Testis (tissue), 3 donors: ENCODE data around the gene CAPZA2. TPM values are rescaled to one million over a fixed set of nuclear protein-coding genes. Genes with fewer than 3 reads are reported as not detected.

Experiments
- DNase-seq: peaks from one replicate; pipeline ENCODE4 v3.0.0-alpha.2; 2019
- H3K27ac ChIP-seq, 2 donors: fragments of 200-600 bp; sonication (generic); one replicate each; pipeline ENCODE4 v1.5.1; 2019
- H3K27me3 ChIP-seq: fragments of 200-600 bp; sonication (generic); one replicate; pipeline ENCODE4 v1.5.1; 2019
- H3K36me3 ChIP-seq: fragments of 200-600 bp; sonication (generic); one replicate; pipeline ENCODE4 v1.5.1; 2017; ENCODE audit warnings: low read depth; ENCODE audit errors: missing control alignments
- H3K4me1 ChIP-seq: fragments of 200-600 bp; sonication (generic); one replicate; pipeline ENCODE4 v1.5.1; 2019
- H3K4me3 ChIP-seq, 2 donors: fragments of 200-600 bp; sonication (generic); one replicate each; pipeline ENCODE4 v1.5.1; 2017 to 2019
- H3K9me3 ChIP-seq: fragments of 200-600 bp; sonication (generic); one replicate; pipeline ENCODE4 v1.5.1; 2017
- CTCF ChIP-seq, 3 experiments: fragments of 450-650 bp in 2 of 3; fragments of 200-600 bp in 1 of 3; sonication (generic) in 1 of 3; IDR thresholded peaks; one replicate each; pipeline ENCODE4 v1.5.1; 2016 to 2019; ENCODE audit warnings: antibody characterized with exemption in 3 of 3, mild to moderate bottlenecking in 2 of 3, moderate library complexity in 1 of 3
- POLR2A ChIP-seq: fragments of 450-650 bp; IDR thresholded peaks from one replicate; pipeline ENCODE4 v1.6.1; 2017; ENCODE audit warnings: antibody characterized with exemption, mild to moderate bottlenecking, moderate library complexity
- WGBS, 2 donors: methylation state at CpG; one replicate each; pipeline ENCODE4 v1.1.5; 2018; 5-methylcytosine and 5-hydroxymethylcytosine counted together
- intact Hi-C: fragments of 100-400 bp; cut with DNase I; formaldehyde crosslinking; loops from one replicate; pipeline ENCODE4 v1.15.1; 2023; ENCODE audit warnings: low total_unique reads
- polyA plus RNA-seq: library from polyadenylated mRNA; stranded (reverse); fragments of 350-450 nt; fragmentation: Illumina TruSeq; extraction: RNeasy Lipid Tissue Mini Kit (QIAGEN cat#74804); gene quantifications from one replicate; pipeline ENCODE4 v1.2.3, GENCODE V29; 2014; ENCODE audit warnings: low read depth, low replicate concordance; ENCODE audit not compliant: insufficient read depth
- total RNA-seq, 2 donors: library from RNA; depleted of rRNA; stranded (reverse); fragments of >200 nt; gene quantifications; one replicate each; pipeline ENCODE4 v1.2.3, GENCODE V29; 2016

CAPZA2 gene
- total and polyA plus RNA-seq, 3 donors from 2014 or later, result 57.9 to 69.4 (median 69.4) TPM

GRCh38 chr7:116949941-116950801, 87.8 kb downstream of the CAPZA2 start:
- no peak overlapping the region for H3K27ac ChIP-seq
- TF ChIP-seq POLR2A, result no peak
- TF ChIP-seq CTCF (IDR thresholded peaks at IDR 0.05), result no peak
- H3K4me3 ChIP-seq, result no peak overlapping the region
- no peaks in the 10 kb centered on the region for H3K27me3 ChIP-seq
- H3K36me3 ChIP-seq, result no peaks in the 10 kb centered on the region
- DNase-seq, result no peak
- peaks cover 14% of the 10 kb centered on the region for H3K4me1 ChIP-seq
- intact Hi-C loops, result no loop called here
- WGBS, 2 donors, result 91 to 94% methylated on average over 9 of the region's 9 CpGs
- H3K9me3 ChIP-seq, result no peaks in the 10 kb centered on the region

- H3K36me3 ChIP-seq, result no peaks in the 10 kb centered on the region
- H3K27ac ChIP-seq, result no peak overlapping the region
- no peak overlapping the region for H3K4me3 ChIP-seq
- TF ChIP-seq POLR2A (no peak), CTCF (IDR thresholded peaks at IDR 0.05) (no peak)
- no peak for DNase-seq
- intact Hi-C loops, result no loop called here
- H3K9me3 ChIP-seq, result no peaks in the 10 kb centered on the region
- WGBS, 2 donors, result 90 to 93% methylated on average over 5 of the region's 5 CpGs
- peaks cover 21% of the 10 kb centered on the region for H3K4me1 ChIP-seq
- H3K27me3 ChIP-seq, result no peaks in the 10 kb centered on the region
These were observed 88.5 kb downstream of the CAPZA2 start for GRCh38 chr7:116950889-116951351.

- TF ChIP-seq POLR2A, result no peak
- TF ChIP-seq CTCF (IDR thresholded peaks at IDR 0.05), result no peak
- peaks cover 27% of the 10 kb centered on the region for H3K4me1 ChIP-seq
- WGBS, 2 donors, result 65 to 68% methylated on average over 17 of the region's 17 CpGs
- H3K36me3 ChIP-seq, result no peaks in the 10 kb centered on the region
- H3K4me3 ChIP-seq, result no peak overlapping the region
- H3K27ac ChIP-seq, result no peak overlapping the region
- H3K9me3 ChIP-seq, result no peaks in the 10 kb centered on the region
- intact Hi-C loops, result no loop called here
- H3K27me3 ChIP-seq, result no peaks in the 10 kb centered on the region
- DNase-seq, result peak; percentile 28
These were observed 89.2 kb downstream of the CAPZA2 start for GRCh38 chr7:116951366-116952292.

GRCh38 chr7:116952635-116953371, 90.4 kb downstream of the CAPZA2 start:
- Histone ChIP-seq H3K4me1 (peaks cover 27% of the 10 kb centered on the region), H3K9me3 (no peaks in the 10 kb centered on the region), H3K27ac (peak overlapping the region; percentile 85 to 99), H3K27me3 (no peaks in the 10 kb centered on the region), H3K36me3 (no peaks in the 10 kb centered on the region), H3K4me3 (peak overlapping the region; percentile 88)
- peak; percentile 80 for DNase-seq
- intact Hi-C loops, result no loop called here
- no peak for TF ChIP-seq POLR2A
- no peak for TF ChIP-seq CTCF (IDR thresholded peaks at IDR 0.05)
- WGBS, 2 donors, result 3% methylated on average over 24 to 25 of the region's 25 CpGs
